Renal cortical epithelial cell (primary cell): ENCODE results near the gene TRIM8. TPM values are rescaled to one million over a fixed set of nuclear protein-coding genes. Genes with fewer than 3 reads are reported as not detected.
A peak's percentile ranks its signal among the peaks of the same experiment; 100 is the strongest.

Source experiments
- DNase-seq: peaks from one replicate; pipeline ENCODE4 v3.0.0-alpha.2; 2011; ENCODE audit warnings: low read depth
- total RNA-seq: library from RNA; depleted of rRNA; stranded (reverse); fragments of >200 nt; gene quantifications from 2 replicates; pipeline ENCODE4 v1.2.3, GENCODE V29; 2014

The TRIM8 gene
- total RNA-seq, 1 donor from 2014 or later = 146 TPM

DNA sequence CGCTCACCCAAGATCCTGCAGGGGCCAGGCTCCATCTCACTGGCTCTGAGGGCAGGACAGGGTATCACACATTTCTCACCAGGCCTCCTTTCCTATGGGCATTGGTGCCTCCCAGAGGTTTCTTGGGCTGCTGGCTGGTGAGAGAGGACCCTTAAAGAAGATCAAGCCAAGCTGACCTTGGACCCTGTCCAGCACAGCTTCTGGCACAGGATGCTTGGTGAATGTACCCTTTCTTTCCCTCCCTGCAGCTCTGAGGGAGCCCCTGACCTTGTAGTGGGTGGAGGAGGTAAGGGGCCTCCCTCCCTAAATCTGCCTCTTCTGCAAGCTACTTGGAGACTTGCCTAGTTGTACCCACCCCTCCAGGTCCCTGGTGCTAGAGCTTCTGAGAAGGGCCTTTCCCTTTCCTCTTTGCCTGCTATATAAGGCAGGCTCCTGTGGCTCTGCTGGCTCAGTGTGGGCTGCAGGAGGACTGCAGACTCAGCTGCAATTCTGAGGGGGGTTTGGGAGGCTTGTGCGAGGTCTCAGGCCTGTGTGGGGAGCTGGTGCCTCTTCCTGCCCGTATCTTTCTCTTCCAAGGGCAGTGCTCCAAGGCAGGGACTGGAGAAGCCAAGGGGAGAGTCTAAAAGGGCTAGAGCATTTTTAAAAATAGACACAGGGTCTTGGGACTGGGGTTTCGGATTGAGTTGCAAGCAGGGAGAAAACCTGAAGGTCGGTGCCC, 11.7 kb upstream of the TRIM8 start:
- no peak for DNase-seq

DNA sequence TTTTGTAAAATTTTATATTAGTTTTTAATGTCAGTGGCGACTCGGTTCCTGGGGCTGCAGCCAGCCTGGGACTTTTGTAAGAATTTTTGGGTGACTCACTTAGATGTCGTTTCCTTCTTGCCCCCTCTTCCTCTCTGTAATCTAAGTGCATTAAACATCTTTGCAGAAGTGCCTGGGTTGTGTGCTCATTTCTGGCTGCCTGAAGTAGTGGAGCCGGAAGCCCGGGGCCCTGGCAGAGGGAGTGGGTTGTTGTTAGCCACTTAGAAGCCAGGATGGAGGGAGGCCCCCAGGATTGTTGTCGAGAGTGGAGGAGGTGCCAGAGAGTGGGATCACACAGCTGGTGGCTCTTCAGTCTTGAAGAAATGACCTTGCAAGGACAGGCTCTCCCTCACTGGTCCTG, 11.0 kb upstream of the TRIM8 start:
- no peak for DNase-seq

DNA sequence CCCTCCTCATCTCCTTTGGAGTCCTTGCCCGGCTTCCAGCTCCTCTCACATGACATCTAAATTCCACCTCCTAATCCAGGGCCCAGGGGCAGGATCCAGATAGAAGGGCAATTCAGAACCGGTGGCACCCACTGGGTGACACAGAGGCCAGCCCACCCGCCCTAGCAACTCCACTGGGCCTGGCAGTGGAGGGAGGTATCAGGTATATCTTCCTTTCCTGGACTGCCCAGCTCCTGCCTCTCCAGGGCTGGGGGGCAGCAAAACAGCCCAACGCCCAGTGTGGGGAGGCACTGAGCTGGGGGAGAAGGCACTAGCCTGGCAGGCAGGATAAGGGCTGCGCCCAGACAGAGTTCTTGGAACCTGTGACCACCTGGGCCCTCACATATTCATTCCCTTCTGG, 10.4 kb upstream of the TRIM8 start:
- no peak for DNase-seq

DNA sequence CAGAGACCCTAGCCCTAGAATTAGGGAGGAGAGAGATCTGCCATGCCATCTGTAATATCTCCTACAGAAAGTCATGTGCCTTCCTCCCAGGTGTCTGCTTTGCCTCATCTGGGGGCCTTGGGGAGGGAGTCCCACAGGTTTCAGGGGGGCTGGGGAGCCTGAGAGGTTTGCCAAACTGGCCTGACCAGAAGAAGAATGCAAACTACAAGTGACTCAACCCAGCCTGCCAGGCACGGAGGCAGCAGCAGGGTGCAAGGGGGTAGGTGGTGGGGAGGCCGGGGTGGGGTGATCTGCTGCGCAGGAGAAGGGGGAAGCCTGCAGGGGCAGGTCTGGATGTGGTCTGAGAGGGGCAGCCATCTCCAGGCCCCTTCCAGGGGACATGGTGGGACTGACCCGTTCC, 9.6 kb upstream of the TRIM8 start:
- DNase-seq = no peak

DNA sequence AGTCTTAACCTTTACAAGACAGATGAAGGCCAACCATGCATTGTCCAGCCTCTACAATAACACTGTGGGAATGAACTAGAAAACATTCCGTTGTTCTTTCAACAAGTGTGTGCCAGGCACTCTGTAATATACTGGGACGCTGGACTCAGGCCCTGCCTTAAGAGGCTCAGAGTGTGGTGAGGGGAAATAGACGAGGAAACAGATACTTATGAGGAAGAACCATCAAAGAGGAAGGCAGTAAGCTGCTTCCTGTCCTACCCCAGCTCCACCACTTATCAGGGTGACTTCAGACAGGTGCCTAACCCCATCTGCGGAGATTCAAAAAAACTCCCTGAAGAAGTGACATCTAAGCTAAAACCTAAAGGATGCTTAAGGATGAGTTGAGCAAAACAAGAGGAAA, 8.9 kb upstream of the TRIM8 start:
- no peak for DNase-seq

DNA sequence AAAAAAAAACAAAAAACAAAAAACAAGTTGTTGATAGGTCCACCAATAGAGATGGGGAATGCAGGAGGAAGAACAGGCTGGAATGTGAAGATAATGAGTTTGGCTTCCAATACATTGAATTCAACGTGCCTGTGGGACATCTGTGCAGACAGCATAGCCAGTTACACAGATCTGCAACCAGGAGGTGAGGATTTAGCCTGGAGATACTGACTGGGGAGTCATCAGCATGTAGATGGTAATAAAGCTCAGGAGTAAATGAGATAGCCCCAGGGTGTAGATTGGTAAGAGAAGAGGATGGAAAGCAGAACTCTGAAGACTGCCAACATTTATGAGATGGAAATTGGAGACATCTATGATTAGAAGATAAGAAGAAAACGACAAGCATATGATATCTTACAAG, 4.7 kb upstream of the TRIM8 start:
- no peak for DNase-seq

DNA sequence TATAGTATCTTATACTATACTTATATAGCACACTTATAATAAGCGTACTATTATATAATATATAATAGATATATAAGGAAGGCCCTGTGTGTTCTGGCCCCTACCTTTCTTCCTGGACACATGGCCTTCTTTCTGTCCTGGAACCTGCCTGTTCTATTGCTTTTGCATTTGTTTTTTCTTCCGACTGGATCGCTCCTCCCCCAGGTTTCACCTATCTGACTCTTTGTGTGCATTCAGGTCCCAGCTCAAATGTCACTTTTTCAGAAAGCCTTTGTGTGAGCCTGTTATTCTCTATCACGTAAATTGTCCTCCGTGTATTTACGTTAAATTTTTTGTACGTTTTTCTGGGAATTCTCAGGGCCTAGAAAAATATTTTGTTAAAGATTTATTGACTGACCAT, 2.9 kb upstream of the TRIM8 start:
- no peak for DNase-seq

DNA sequence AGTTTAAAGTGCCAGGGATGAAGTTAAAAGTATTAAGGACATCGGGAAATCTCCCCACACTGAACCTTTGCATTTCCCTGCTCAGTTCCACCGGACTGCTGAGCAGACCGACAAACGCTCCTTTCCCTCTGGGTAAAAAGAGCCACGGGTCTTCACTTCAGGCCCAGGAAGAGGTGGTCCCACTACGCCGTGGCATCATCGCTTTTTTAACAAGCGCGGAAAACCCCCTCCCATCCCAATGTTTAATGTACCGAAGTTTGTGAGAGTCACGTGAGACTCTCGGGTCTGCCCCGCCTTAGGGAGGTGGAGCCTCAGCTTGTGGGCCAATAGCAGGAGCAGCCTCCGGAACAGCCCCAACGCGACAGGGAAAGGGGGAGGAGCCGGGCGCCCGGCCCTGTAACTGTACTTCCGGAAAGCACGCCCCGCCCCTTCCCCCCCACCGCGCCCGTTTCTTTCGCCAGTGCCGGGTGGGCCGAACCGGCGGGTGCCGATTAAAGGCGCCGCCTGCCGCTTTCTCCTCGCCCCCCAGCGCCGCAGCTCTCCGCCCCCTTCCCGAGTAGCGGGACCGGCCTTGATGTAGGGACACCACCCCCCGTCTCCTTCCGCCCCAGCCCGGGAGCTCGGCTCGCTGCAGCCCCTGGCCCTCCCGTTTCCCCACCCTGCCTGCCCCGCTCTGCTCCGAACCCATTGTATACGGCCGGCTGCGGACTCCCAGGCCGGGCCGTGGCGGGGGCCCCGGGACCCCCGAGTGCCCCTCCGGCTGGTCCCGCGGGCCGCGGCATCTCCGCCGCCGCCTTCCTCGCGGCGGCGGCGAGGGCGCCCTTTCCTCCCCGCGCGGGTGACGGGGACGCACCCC, 2.2 kb upstream of the TRIM8 start:
- peak; percentile 93 for DNase-seq

DNA sequence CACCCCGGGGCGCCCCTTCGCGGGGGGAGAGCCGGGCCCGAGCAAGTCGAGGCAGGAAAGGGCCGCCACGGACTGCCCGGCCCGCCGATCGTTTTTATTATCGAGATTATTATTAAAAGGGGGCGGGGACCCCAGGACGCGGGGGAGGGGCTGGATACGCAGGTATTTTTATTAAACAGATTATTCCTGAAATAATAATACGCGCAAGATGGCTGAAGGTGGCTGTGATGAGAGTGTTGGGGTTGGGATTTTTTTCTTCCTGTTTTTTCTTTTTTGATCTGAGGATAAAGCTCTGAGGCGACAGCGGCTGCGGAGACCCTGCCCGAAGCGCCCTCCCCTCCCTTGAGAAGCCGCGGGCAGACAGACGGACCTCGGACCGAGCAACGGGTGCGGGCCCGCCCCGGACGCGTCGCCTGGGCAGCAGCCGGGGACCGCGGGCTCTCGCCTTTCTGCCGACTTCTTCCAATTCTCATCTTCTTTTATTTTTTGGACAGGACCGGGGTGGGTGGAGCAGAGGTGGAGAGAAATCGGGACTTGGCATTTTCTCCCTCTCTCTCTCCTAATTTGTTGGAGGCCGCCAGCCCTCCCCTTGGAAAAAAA, 1.4 kb upstream of the TRIM8 start:
- no peak for DNase-seq

DNA sequence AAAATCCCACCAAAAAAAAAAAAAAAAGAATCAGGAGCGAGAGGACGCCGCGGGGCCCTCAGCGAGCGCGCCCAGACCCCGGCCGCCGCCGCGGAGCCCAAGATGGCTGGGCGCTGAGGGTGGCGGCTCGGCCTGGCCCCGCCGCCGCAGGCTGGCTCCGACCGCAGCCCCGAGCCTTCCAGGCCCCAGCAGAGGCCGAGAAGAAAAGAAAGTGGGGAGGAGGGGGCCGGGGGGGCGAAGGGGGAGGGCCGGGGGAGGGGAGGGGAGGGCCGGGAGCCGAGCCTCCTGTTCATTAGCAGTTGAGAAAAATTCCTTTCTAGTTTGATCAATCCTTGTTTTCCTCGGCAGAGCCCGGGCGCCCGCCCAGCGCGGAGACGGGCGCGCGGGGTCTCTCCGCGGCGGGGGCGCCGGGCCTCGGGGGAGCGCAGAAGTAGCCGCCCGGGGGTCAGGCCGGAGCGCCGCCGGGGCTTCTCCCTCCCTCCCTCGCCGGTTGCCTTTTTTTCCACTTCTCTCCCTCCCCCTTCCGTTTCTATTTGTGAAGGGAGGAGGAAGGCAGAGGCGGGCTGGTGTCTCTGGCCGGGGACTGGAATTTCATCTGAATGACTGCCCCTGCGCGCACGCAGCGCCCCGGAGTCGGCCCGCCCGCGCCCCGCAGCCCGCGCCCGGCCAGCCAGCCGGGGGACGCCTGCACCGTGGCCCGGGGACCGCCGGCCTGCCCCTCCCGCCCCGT, 778 bp upstream of the TRIM8 start:
- peak; percentile 55 for DNase-seq

DNA sequence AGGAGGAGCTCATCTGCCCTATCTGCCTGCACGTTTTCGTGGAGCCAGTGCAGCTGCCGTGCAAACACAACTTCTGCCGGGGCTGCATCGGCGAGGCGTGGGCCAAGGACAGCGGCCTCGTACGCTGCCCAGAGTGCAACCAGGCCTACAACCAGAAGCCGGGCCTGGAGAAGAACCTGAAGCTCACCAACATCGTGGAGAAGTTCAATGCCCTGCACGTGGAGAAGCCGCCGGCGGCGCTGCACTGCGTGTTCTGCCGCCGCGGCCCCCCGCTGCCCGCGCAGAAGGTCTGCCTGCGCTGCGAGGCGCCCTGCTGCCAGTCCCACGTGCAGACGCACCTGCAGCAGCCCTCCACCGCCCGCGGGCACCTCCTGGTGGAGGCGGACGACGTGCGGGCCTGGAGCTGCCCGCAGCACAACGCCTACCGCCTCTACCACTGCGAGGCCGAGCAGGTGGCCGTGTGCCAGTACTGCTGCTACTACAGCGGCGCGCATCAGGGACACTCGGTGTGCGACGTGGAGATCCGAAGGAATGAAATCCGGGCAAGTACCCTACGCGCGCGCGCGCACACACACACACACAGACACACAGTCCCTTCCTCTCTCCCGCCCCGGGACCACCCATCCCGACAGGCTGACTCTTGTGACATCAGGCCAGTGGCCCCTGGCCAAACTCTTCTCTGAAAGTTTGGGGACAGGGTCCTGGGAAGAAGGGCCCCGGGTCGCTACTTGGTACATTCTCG, 538 bp downstream of the TRIM8 start:
- DNase-seq = no peak

DNA sequence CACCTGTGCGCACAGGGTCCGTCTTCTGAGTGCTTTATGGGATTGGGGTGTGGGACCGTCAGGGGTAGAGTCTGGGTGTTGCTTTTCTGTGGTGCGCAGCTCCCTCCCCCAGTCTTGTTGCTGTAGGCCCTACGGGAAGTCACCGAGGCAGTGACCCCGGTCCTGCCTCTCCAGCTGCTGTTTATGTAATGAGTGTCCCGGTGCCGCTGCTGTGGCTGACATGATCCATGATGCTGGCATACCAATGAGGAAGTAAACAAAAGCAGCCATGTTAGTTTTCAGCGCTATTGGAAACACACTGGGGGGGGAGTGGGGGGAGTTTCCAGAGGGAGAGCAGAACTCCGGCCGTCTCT, 1.1 kb downstream of the TRIM8 start:
- peak; percentile 85 for DNase-seq

DNA sequence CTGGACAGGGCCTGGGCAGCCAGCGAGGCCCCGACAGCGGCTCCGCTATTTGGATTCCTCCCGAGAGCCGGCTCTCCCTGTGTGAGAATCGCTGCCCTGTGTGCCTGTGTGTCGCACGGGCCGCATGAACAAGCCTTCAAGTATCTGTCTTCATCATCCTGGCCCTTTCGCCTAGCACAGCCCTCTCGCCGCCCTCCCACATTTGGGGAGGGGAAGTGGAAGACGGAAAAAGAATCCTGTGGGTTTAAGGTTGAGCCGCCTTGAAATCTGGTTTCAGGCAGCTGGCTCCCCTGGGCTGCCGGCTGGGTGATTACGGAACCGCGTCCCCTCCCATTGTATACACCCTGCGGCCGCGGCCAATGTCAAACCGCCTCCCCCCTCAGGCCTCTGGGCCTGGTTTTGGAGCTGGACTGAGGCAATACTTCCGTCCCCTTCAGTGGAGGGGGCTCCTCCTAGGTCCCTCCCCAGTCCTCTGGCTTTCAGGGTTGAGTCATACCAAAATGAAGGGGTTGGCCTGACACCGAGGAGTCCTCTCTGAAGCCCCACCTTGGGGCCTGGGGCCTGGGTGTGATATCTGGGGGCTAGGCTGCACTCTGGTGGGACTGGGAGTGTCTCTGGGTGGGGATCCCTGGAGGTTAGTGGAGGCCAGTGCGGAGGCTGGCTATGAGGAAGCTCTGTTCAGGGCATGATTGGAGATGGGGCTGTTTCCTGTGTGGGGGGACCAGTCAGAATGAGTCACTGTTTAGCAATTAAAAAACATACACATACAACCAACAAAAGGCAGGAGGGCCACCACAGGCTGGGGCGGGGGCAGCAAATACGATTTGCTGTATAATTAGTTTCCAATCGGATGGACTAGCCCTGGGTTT, 1.7 kb downstream of the TRIM8 start:
- peak; percentile 96 for DNase-seq

DNA sequence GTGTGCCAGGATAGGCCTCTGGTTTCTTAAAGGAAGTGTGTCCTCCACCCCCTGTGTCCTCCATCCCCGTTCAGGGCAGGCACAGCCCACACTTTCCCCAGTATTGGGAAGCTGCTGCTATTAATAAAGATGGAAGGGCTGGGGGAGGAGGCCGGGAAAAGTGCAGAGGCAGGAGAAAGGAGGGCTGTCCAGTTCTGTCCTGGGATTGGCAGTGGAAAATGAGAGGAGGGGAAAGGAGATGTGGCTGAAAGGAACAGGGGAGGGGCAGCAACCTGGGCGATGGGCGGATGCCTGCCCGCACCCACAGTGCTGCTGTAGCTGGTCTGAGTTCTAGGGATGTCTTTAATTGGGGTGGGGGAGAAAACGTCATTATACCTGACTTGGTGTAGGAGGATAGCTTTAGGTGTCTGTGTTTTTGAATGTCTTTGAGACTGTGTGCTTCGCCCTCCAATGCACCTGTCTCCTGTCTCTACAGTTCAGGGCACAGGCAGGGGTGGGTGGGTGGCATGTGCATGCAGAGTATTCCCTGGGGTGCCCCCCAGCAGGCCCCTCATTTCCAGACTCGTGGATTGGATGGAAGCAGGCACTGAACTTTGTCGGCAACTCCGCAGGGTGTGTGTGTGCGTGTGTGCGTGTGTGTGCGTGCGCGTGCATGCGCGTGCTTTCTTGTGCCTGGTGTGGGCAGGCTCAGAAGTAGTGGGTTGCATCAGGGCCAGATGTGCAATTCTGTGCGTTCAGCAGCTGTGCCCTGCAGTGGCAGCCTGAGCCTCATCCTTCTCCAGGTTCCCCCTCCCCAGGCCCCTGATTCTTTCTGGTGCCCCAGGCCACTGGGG, 2.5 kb downstream of the TRIM8 start:
- DNase-seq = no peak

DNA sequence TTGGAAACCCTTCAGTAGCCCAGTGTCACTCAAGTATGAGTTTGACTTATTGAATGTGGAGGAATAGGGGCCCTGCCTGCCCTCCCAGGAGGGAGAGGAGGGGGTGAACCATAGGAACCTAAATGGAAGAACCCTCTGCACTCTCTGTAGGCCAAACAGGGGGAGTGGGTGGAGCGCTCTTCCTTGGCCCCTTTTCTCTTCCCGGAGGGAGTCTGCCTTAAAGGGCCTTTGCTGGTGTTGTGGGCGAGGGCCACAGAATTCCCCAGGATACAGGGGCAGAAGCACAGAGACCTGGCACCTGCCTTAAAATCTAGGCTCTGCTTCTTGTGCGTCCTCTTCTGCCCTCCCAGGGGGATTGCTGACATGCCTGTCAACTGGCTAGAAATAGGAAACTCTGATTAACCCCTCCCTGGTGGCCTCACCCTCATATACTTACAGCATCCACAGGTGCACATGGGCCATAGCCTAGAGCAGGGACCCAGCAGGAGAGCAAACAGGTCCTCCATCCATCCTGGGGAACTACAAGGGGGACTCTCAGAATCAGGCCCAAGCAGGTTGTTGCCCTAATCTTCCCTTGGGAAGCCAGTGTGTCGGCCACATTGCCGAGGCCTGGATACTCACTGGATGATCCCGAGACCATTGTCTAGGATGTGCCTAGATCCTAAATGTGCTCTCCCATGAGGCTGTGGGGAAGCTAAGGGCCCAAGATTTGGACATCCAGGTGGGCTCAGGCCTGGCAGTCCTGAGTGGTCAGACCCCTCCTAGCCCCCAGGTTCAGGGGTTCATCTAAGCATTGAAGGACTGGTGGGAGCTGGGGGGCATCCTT, 3.4 kb downstream of the TRIM8 start:
- DNase-seq = no peak

DNA sequence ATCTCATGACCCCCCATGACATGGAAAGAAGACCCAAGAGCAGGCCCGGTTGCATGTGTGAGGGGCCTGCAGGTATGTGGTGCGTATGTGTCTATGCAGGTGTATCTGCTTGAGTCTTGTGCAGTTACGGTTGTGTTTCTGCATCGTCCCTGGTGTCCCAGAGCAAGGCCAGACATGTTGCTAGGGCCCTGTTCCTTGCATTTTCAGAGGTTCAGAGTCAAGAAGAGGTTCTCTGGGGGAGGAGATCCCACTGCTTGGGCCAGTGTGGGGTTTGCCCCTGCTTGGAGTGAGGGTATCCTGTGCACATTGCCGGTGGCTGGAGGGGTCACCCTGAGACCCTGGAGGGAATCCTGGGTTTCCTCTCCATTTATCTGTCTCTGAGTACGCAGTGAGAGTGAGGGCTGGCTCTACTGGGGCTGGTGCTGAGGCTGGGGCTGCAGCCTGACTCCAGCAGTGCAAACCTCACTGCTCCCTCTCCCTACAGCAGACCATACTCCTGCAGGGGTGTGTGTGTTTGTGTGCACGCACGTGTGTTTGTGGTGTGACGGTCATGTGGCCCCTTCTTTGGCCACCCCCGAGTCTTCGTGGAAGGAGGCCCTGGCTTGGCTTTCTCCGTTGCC, 4.1 kb downstream of the TRIM8 start:
- no peak for DNase-seq

DNA sequence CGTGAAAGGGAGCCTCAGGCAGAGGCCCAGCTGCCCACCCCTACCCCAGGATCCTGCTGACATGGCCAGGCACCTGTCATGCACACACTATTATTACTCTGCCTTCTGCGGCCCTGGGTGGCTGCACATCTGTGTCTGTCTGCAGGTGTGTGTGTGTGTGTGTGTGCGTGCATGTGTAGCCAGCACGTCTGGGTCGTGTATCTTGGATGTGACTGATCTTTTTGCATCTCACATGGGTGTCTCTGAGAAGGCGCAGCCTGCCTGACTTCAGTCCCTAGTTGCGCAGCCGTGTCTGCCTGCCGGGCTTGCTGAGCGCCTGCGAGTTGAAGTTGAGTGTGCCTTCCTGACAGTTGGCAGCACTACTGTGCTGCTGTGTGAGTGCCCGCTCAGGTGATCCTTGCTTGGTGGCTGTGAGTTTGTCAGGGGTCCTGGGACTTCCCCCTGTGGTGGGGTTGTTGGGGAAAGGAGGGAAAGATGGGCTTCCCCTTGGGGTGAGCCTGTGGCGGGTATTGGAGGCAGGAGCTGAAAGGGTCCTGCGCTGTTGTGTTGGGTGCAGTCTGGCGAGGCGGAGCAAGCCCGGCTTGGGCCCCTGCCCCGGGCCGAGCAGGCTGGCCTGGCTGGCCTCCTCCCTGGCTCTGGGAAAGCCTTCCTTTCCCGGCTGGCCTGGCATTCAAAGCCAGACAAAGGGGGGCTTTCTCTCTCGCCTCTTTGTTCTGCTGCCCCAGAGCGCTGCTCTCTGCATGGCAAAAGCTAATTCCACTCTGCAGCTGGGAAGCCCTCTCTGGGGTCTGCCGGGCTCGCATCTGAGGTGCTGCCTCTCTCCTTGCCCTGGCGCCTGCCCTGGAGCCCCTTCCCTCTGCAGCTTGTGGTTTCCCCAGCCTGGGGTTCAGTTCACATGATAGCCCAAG, 4.9 kb downstream of the TRIM8 start:
- no peak for DNase-seq
